Limb (tissue), 2 donors: ENCODE results near the gene BAG5.

Source experiments
- DNase-seq, 2 donors: peaks; one replicate each; pipeline ENCODE4 v3.0.0-alpha.2; 2016; ENCODE audit errors: extremely low spot score in 2 of 2

Gene BAG5

GRCh38 chr14:103547455-103547940, 15.0 kb downstream of the BAG5 start:
- no peak for DNase-seq

- peak in 1 of 2 donors; percentile 86 for DNase-seq
These were observed 15.6 kb downstream of the BAG5 start for GRCh38 chr14:103546652-103547454.

GRCh38 chr14:103545915-103546651, 16.4 kb downstream of the BAG5 start:
- no peak for DNase-seq

- DNase-seq: no peak
These were observed 17.1 kb downstream of the BAG5 start for GRCh38 chr14:103545219-103545914.

GRCh38 chr14:103544388-103545218, 17.9 kb downstream of the BAG5 start:
- DNase-seq: no peak

GRCh38 chr14:103543721-103544387, 18.6 kb downstream of the BAG5 start:
- no peak for DNase-seq

- no peak for DNase-seq
These were observed 19.3 kb downstream of the BAG5 start for GRCh38 chr14:103543140-103543539.

GRCh38 chr14:103542605-103543088, 19.8 kb downstream of the BAG5 start:
- DNase-seq: peak in 1 of 2 donors; percentile 82

GRCh38 chr14:103541709-103542604, 20.5 kb downstream of the BAG5 start:
- no peak for DNase-seq

- DNase-seq: no peak
These were observed 21.4 kb downstream of the BAG5 start for GRCh38 chr14:103540821-103541708.

- DNase-seq: no peak
These were observed 23.2 kb downstream of the BAG5 start for GRCh38 chr14:103539056-103539825.

GRCh38 chr14:103538291-103539055, 24.0 kb downstream of the BAG5 start:
- DNase-seq: no peak

- DNase-seq: no peak
These were observed 25.1 kb downstream of the BAG5 start for GRCh38 chr14:103537175-103537990.

GRCh38 chr14:103536693-103537092, 25.8 kb downstream of the BAG5 start:
- DNase-seq: no peak

- no peak for DNase-seq
These were observed 26.4 kb downstream of the BAG5 start for GRCh38 chr14:103535891-103536565.
